GM08714 (cell line): Measurements from ENCODE around the gene THBD.

ENCODE experiments used
- H3K4me3 ChIP-seq: fragments of 200-500 bp; sonication (Bioruptor generic); 2 replicates; pipeline ENCODE4 v1.5.1; 2014; ENCODE audit warnings: mild to moderate bottlenecking, low read length, inconsistent platforms
- ZNF274 ChIP-seq: IDR thresholded peaks from 2 replicates; pipeline ENCODE4 v1.6.1; 2012; ENCODE audit warnings: mild to moderate bottlenecking, low read depth, low read length

Gene THBD

DNA sequence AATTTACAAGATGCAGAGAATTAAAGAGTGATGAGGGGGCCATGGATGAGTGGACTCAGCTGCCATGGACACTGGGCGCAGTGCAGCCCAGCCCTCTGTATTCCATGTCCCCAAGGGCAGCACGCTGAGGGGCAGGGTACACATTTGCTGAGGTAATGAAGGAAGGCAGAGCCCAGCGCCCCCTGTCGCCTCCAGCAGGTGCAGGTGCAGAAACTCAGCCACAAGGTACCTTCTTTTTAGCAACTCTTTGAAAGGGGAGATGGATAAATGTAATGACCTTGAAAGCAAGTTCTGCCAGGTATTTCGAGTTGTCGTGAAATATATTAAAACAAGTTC, 29.5 kb upstream of the THBD start:
- H3K4me3 ChIP-seq = no peak overlapping the region
- no peak for TF ChIP-seq ZNF274

DNA sequence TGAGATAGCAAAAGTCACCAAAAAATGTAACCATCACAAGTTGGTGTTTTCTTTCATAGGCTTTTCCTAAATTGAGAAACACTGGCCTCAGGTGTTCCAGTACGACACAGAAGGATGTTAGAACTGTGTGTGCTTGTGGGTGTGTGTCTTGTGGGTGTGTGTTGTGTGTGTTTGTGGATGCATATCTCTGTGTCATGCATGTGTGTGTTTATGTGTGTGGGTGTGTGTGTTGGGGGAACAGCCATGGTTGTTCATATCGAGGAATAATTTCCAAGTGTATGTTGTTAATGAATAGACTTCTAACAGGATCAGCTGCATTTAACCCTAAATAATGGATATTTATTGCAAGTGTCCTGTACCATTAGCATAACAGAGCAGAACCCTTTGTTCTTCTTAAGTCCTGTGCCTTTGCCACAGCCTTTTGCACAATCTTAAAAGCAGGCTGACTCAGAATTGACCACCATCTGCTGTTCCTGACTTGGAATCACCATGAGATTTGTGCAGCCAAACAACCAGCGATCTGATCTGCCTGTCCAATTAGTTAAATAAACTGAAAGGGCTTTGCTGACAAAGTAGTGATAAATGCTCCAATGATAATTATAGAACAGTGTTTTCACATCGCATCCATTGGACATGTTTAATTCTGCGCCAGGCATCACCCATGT, 29.0 kb upstream of the THBD start:
- TF ChIP-seq ZNF274 = no peak
- no peak overlapping the region for H3K4me3 ChIP-seq

- H3K4me3 ChIP-seq = no peak overlapping the region
- TF ChIP-seq ZNF274 = no peak
These were observed 27.8 kb upstream of the THBD start for GRCh38 chr20:23077277-23077676.

DNA sequence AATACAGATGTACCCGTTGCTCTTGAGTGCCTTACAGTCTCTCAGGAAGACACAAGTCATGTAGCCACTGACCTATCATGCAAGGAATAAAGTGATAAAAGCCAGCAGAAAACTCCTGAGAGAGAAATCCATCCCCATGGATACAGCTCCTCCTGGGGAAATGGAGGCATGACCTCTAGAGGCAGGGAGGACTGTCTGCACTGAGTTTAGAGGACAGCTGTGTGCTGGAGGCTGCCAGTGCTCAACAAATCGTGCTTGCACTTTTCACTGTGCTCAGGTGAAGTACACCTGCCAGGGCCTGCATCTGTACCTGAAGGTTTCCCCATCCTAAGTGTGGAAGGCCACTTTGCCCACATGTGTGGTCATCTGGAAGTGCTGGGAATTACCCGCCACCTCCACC, 24.6 kb upstream of the THBD start:
- no peak for TF ChIP-seq ZNF274
- no peak overlapping the region for H3K4me3 ChIP-seq

GRCh38 chr20:23072892-23073586, 23.6 kb upstream of the THBD start:
- H3K4me3 ChIP-seq = no peak overlapping the region
- no peak for TF ChIP-seq ZNF274

GRCh38 chr20:23071996-23072395, 22.5 kb upstream of the THBD start:
- H3K4me3 ChIP-seq = no peak overlapping the region
- no peak for TF ChIP-seq ZNF274

- no peak for TF ChIP-seq ZNF274
These were observed 21.9 kb upstream of the THBD start for GRCh38 chr20:23071398-23071797.

DNA sequence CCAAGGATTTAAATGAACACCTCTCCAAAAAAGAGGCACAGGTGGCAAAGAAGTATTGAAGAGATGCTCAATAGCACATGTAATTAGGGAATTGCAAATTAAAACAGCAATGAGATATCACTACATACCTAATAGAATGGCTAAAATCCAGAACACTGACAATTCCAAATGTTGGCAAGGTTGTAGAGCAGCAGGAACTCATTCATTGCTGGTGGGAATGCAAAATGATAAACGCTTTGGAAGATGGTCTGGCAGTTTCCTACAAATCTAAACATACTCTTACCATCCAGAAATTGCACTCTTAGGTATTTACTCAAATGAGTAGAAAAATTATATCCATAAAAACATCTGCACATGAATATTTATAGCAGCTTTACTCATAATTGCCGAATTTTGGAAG, 19.6 kb upstream of the THBD start:
- H3K4me3 ChIP-seq = no peak overlapping the region
- TF ChIP-seq ZNF274 = no peak

More at GRCh38 chr20:23071398-23071797, 21.9 kb upstream of the THBD start:
- H3K4me3 ChIP-seq = no peak overlapping the region

GRCh38 chr20:23068283-23068682, 18.8 kb upstream of the THBD start:
- no peak for TF ChIP-seq ZNF274
- no peak overlapping the region for H3K4me3 ChIP-seq

DNA sequence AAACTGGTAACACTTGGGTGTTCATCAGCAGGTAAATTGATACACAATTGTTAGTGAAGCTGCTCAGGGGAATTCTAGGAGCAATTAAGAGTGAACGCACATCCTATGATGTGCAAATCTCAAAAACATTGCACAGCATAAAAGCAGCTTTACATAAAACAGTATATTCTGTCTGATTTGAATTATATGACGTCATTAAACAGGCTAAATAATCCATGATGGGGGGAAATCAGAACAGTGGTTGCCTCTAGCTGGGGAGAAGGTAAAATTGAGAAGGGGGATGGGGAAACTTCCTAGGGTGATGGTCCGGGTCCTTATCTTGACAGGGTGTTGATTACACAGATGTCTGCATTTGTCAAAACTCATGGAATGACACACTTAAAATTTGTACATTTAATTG, 17.3 kb upstream of the THBD start:
- H3K4me3 ChIP-seq = no peak overlapping the region
- no peak for TF ChIP-seq ZNF274

GRCh38 chr20:23065266-23066201, 16.1 kb upstream of the THBD start:
- TF ChIP-seq ZNF274 = no peak
- no peak overlapping the region for H3K4me3 ChIP-seq

DNA sequence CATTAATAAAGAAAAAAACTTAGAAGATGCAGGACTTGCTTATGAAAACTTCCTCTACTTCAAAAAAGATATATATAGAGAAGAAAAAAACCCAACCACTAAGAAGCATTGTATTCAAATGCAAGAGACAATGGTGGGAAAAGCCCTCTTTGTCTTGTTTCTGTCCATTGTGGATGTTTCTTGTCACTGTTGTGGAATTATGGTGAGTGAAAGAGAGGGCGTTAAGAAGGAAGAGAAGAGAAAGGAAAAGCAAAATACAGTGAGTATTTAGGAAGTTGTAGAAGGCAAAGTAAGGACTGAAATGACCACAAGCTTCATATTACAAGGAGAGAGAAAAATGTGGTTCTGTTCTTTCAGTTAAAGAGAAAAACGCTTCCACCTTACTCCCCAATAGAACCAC, 14.1 kb upstream of the THBD start:
- H3K4me3 ChIP-seq = no peak overlapping the region

GRCh38 chr20:23063168-23063567, 13.7 kb upstream of the THBD start:
- no peak for TF ChIP-seq ZNF274
- no peak overlapping the region for H3K4me3 ChIP-seq

More for the DNA sequence above, 14.1 kb upstream of the THBD start:
- no peak for TF ChIP-seq ZNF274

DNA sequence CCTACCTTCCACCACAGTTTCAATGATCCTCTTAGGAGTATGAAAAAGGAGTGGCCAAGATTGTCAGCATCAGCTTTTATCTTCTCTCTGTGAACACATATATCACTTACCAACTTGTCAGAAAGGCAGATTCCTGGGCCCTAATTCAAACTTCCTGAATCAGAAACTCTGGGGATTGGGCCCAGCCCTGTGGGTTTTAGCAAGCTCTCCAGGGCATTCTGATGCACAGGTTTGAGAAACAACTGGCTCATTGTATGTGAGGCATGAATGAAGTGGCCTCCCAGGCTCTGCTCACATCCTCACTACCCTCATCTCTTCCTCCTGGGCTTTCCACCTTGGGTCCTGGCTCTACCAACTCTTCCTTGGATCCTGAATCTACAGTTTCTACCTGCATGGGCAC, 13.2 kb upstream of the THBD start:
- no peak overlapping the region for H3K4me3 ChIP-seq
- TF ChIP-seq ZNF274 = no peak
